ENCODE results near the gene PLCL2.

DNA sequence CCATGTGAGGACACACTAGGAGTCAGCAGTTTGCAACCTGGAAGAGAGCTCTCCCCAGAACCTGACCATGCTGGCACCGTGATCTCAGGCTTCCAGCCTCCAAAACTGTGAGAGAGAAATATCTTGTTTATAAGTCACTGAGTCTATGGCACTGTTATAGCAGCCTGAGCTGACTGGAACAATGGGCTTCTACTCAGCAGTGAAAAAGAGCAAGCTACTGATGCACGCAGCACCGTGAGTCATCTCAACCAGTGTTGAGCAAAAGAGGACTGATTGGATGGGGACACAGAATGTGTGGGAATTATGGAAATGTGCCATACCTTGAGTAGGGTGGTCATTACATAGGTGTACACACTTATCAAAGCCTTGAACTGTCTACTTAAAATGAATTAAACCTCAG, 230.4 kb downstream of the PLCL2 start:
- TF ChIP-seq, protein P1, sequence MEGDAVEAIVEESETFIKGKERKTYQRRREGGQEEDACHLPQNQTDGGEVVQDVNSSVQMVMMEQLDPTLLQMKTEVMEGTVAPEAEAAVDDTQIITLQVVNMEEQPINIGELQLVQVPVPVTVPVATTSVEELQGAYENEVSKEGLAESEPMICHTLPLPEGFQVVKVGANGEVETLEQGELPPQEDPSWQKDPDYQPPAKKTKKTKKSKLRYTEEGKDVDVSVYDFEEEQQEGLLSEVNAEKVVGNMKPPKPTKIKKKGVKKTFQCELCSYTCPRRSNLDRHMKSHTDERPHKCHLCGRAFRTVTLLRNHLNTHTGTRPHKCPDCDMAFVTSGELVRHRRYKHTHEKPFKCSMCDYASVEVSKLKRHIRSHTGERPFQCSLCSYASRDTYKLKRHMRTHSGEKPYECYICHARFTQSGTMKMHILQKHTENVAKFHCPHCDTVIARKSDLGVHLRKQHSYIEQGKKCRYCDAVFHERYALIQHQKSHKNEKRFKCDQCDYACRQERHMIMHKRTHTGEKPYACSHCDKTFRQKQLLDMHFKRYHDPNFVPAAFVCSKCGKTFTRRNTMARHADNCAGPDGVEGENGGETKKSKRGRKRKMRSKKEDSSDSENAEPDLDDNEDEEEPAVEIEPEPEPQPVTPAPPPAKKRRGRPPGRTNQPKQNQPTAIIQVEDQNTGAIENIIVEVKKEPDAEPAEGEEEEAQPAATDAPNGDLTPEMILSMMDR (IDR thresholded peaks at IDR 0.05) = no peak
- TF ChIP-seq POLR2AphosphoS5 (IDR thresholded peaks at IDR 0.05) (no peak), POLR2A (IDR thresholded peaks at IDR 0.05; ENCODE audit: low read depth) (no peak)

Measured in esophagus muscularis mucosa (tissue), 3 donors.